Psoas muscle (tissue), 8 donors: ENCODE results near the gene LCE3C. TPM values are rescaled to one million over a fixed set of nuclear protein-coding genes. Genes with fewer than 3 reads are reported as not detected.
A peak's percentile ranks its signal among the peaks of the same experiment; 100 is the strongest.

Source experiments
- ATAC-seq, 4 donors: fragments of 200-7000 bp; cut with Tn5 transposase; one replicate each; pipeline ENCODE4 v1.9.1; 2020; ENCODE audit warnings: moderate library complexity in 3 of 4, mild to moderate bottlenecking in 2 of 4
- DNase-seq, 2 donors: peaks; one replicate each; pipeline ENCODE4 v3.0.0-alpha.2; 2020
- H3K27ac ChIP-seq: fragments of 200-600 bp; one replicate; pipeline ENCODE4 v1.8.0; 2022
- H3K27me3 ChIP-seq, 3 donors: fragments of 200-600 bp in 1 of 3; one replicate each; pipeline versions ENCODE4 v1.6.1 to v1.8.0; 2013 to 2022; ENCODE audit warnings: low read length in 2 of 3, mild to moderate bottlenecking in 2 of 3, moderate library complexity in 1 of 3; ENCODE audit not compliant: insufficient read depth in 3 of 3
- H3K36me3 ChIP-seq, 2 donors: fragments of 200-600 bp in 1 of 2; one replicate each; pipeline versions ENCODE4 v1.6.1 to v1.8.0; 2013 to 2022; ENCODE audit warnings: low read depth in 1 of 2, mild to moderate bottlenecking in 1 of 2, moderate library complexity in 1 of 2; ENCODE audit not compliant: insufficient read depth in 1 of 2
- H3K4me1 ChIP-seq: fragments of 200-600 bp; one replicate; pipeline ENCODE4 v1.8.0; 2022
- H3K4me3 ChIP-seq: fragments of 200-600 bp; one replicate; pipeline ENCODE4 v1.8.0; 2022; ENCODE audit warnings: mild to moderate bottlenecking
- H3K9me3 ChIP-seq: fragments of 200-600 bp; one replicate; pipeline ENCODE4 v1.8.0; 2022
- CTCF ChIP-seq: fragments of 200-600 bp; IDR thresholded peaks from one replicate; pipeline ENCODE4 v1.8.0; 2022; ENCODE audit warnings: antibody characterized with exemption
- WGBS, 3 donors: extraction: QIAGEN DNeasy Blood & Tissue Kit; methylation state at CpG; one replicate each; pipeline versions ENCODE4 v1.1.6 to v1.1.7; 2013; 5-methylcytosine and 5-hydroxymethylcytosine counted together
- intact Hi-C, 2 donors: fragments of 100-400 bp; cut with DNase I; formaldehyde crosslinking; loops; one replicate each; pipeline versions ENCODE4 v1.11.0 to v1.14.2; 2022
- polyA plus RNA-seq, 3 donors: library from polyadenylated mRNA; stranded (reverse); fragments of 200-250 nt; gene quantifications; one replicate each; pipeline ENCODE4 v1.2.3, GENCODE V29; 2013
- total RNA-seq, 4 donors: library from RNA; stranded (reverse); fragmentation: NEBNext Ultra II Directional in 2 of 4; extraction: Animal tissue kit (Norgen Biotek cat#: 25700) in 2 of 4; gene quantifications; one replicate each; pipeline versions ENCODE4 v1.2.1 to v1.2.4, GENCODE V29; 2021 to 2023
- donor health status: healthy with polysubstance abuse.
- donor health status: DM: no; HTN: no; CAD: no; lungs with moderate emphysema.
- donor health status: Bipolar disorder and iron deficiency.
- donor health status: healthy.
- donor health status: DM: yes; HTN: yes; CAD: no.
- donor health status: DM: no; HTN: no; CAD: no.
- donor health status: DM: no; HTN: no; CAD: no.
- donor health status: DM: yes; HTN: yes; CAD: no.

The LCE3C gene
- total and polyA plus RNA-seq, 7 donors = not detected

GRCh38 chr1:152623203-152623844 lies 23.3 kb downstream of the LCE3C start:
- no peaks in the 10 kb centered on the region for H3K27me3 ChIP-seq
- peaks cover 5% of the 10 kb centered on the region for H3K9me3 ChIP-seq
- intact Hi-C loops = no loop called here
- peak in 1 of 2 donors; percentile 45 for DNase-seq
- H3K4me1 ChIP-seq = no peaks in the 10 kb centered on the region
- H3K27ac ChIP-seq = no peak overlapping the region
- no peaks in the 10 kb centered on the region for H3K36me3 ChIP-seq
- 9 to 12% (median 11%) methylated on average over 26 to 29 of the region's 29 CpGs for WGBS, 3 donors
- peak in 1 of 4 donors; percentile 19 for ATAC-seq
- H3K4me3 ChIP-seq = no peak overlapping the region
- no peak for TF ChIP-seq CTCF

GRCh38 chr1:152626744-152627143 lies 26.7 kb downstream of the LCE3C start:
- intact Hi-C loops = no loop called here
- H3K27ac ChIP-seq = no peak overlapping the region
- WGBS, 3 donors = 52 to 74% (median 57%) methylated on average over 1 of the region's 1 CpG
- H3K9me3 ChIP-seq = peaks cover 1% of the 10 kb centered on the region
- no peak overlapping the region for H3K4me3 ChIP-seq
- no peak for TF ChIP-seq CTCF
- ATAC-seq (no peak), DNase-seq (no peak)
- no peaks in the 10 kb centered on the region for H3K36me3 ChIP-seq
- no peaks in the 10 kb centered on the region for H3K4me1 ChIP-seq
- H3K27me3 ChIP-seq = no peaks in the 10 kb centered on the region

- Histone ChIP-seq H3K27me3 (no peaks in the 10 kb centered on the region), H3K9me3 (peaks cover 5% of the 10 kb centered on the region), H3K36me3 (no peaks in the 10 kb centered on the region), H3K4me3 (no peak overlapping the region), H3K27ac (no peak overlapping the region), H3K4me1 (no peaks in the 10 kb centered on the region)
- DNase-seq (no peak), ATAC-seq (no peak)
- WGBS, 3 donors = 90 to 95% (median 94%) methylated on average over 3 of the region's 3 CpGs
- TF ChIP-seq CTCF = no peak
- intact Hi-C loops = no loop called here
Measured at GRCh38 chr1:152630596-152630995, 30.6 kb downstream of the LCE3C start.

GRCh38 chr1:152640351-152640750 lies 40.3 kb downstream of the LCE3C start:
- no peaks in the 10 kb centered on the region for H3K4me1 ChIP-seq
- TF ChIP-seq CTCF = no peak
- H3K36me3 ChIP-seq = no peaks in the 10 kb centered on the region
- no peak overlapping the region for H3K27ac ChIP-seq
- ATAC-seq (no peak), DNase-seq (no peak)
- no peak overlapping the region for H3K4me3 ChIP-seq
- WGBS, 3 donors = 39 to 59% (median 47%) methylated on average over 1 of the region's 1 CpG
- intact Hi-C loops = no loop called here
- no peaks in the 10 kb centered on the region for H3K9me3 ChIP-seq
- no peaks in the 10 kb centered on the region for H3K27me3 ChIP-seq

GRCh38 chr1:152643945-152644344 lies 43.9 kb downstream of the LCE3C start:
- TF ChIP-seq CTCF = no peak
- Histone ChIP-seq H3K27me3 (no peaks in the 10 kb centered on the region), H3K4me1 (no peaks in the 10 kb centered on the region), H3K9me3 (no peaks in the 10 kb centered on the region), H3K36me3 (no peaks in the 10 kb centered on the region), H3K4me3 (no peak overlapping the region), H3K27ac (no peak overlapping the region)
- intact Hi-C loops = no loop called here
- ATAC-seq = no peak
- DNase-seq = no peak
- WGBS, 3 donors = 45 to 59% (median 46%) methylated on average over 3 of the region's 3 CpGs
